HCT116 (cell line): Measurements from ENCODE around the gene SGMS1. TPM values are rescaled to one million over a fixed set of nuclear protein-coding genes. Genes with fewer than 3 reads are reported as not detected.

ENCODE experiments used
- ATAC-seq: fragments of 200-7000 bp; cut with Tn5 transposase; 2 replicates; pipeline ENCODE4 v1.9.1; 2020; ENCODE audit warnings: mild to moderate bottlenecking, moderate library complexity
- BruUV-seq: library from RNA; stranded (reverse); fragments of 400-500 nt; replicated peaks from 2 replicates; lab custom pipeline; 2021; lab: Mats Ljungman, UMichigan
- CTCF ChIA-PET: fragments of 300-600 bp; sonication (Branson Sonifier 250); formaldehyde crosslinking; loops from one replicate; lab custom pipeline; 2021; ENCODE audit warnings: antibody characterized with exemption; lab: Charles Lee
- POLR2A ChIA-PET: fragments of 300-600, 350-600 bp; sonication (Branson Sonifier 250); formaldehyde crosslinking; loops from one replicate; lab custom pipeline; 2021; ENCODE audit warnings: antibody characterized with exemption; lab: Charles Lee
- RAD21 ChIA-PET, 2 experiments: fragments of 300-600 bp; sonication (Branson Sonifier 250); formaldehyde crosslinking; loops; one replicate each; lab custom pipeline; 2023; ENCODE audit warnings: low total read pairs in 2 of 2; ENCODE audit not compliant: uncharacterized antibody in 2 of 2, unreplicated experiment in 2 of 2, low non-redundant PET in 1 of 2; lab: Charles Lee
- DNase-seq: peaks from one replicate; pipeline ENCODE4 v3.0.0-alpha.2; 2010; ENCODE audit warnings: low read depth, low spot score
- H2AFZ ChIP-seq: fragments of 200-600 bp; shearing (Covaris generic), sonication (generic); 2 replicates; pipeline ENCODE4 v1.6.1; 2017; ENCODE audit warnings: low read depth, mixed run types, mixed read lengths, antibody characterized with exemption, low read length; ENCODE audit not compliant: poor library complexity, severe bottlenecking
- H3K27ac ChIP-seq: 2 replicates; pipeline ENCODE4 v1.5.1; 2012; ENCODE audit warnings: low read depth, low read length
- H3K27me3 ChIP-seq: fragments of 200-600 bp; sonication (generic); 2 replicates; pipeline ENCODE4 v1.6.1; 2016; ENCODE audit warnings: mixed run types, low read length, mixed read lengths; ENCODE audit not compliant: insufficient read depth
- H3K36me3 ChIP-seq, 2 experiments: fragments of 200-500 bp in 1 of 2; fragments of 200-600 bp in 1 of 2; sonication (Bioruptor generic) in 1 of 2; sonication (generic) in 1 of 2; 2 replicates each; pipeline versions ENCODE4 v1.5.1 to v1.6.1; 2014 to 2016; ENCODE audit warnings: low read length in 2 of 2, inconsistent platforms in 1 of 2, mixed read lengths in 1 of 2, mixed run types in 1 of 2; ENCODE audit not compliant: insufficient read depth in 2 of 2, control insufficient read depth in 1 of 2
- H3K4me1 ChIP-seq, 2 experiments: fragments of 200-600 bp in 1 of 2; sonication (generic) in 1 of 2; 2 replicates each; pipeline versions ENCODE4 v1.5.1 to v1.6.1; 2012 to 2017; ENCODE audit warnings: low read length in 2 of 2, inconsistent platforms in 1 of 2, mild to moderate bottlenecking in 1 of 2, mixed read lengths in 1 of 2, mixed run types in 1 of 2, moderate library complexity in 1 of 2; ENCODE audit not compliant: insufficient read depth in 2 of 2, control insufficient read depth in 1 of 2
- H3K4me2 ChIP-seq: fragments of 200-600 bp; sonication (generic); 2 replicates; pipeline ENCODE4 v1.6.1; 2017; ENCODE audit warnings: mixed run types, low read length, mixed read lengths
- H3K4me3 ChIP-seq, 2 experiments: fragments of 200-600 bp in 1 of 2; sonication (generic) in 1 of 2; replicated peaks in 1 of 2; 2 replicates each; pipeline ENCODE4 v1.5.1; 2011 to 2016; ENCODE audit warnings: low read length in 2 of 2, control low read depth in 1 of 2, low read depth in 1 of 2, mild to moderate bottlenecking in 1 of 2, mixed read lengths in 1 of 2, mixed run types in 1 of 2
- H3K79me2 ChIP-seq: fragments of 200-600 bp; sonication (generic); 2 replicates; pipeline ENCODE4 v1.6.1; 2017; ENCODE audit warnings: mild to moderate bottlenecking, mixed run types, low read length, moderate library complexity, mixed read lengths; ENCODE audit not compliant: insufficient read depth
- H3K9ac ChIP-seq: fragments of 200-600 bp; sonication (generic); 2 replicates; pipeline ENCODE4 v1.6.1; 2016; ENCODE audit warnings: low read length, mixed read lengths
- H3K9me2 ChIP-seq: fragments of 200-600 bp; sonication (generic), shearing (Covaris generic); 2 replicates; pipeline ENCODE4 v1.6.1; 2017; ENCODE audit warnings: mixed run types, mild to moderate bottlenecking, moderate library complexity; ENCODE audit not compliant: insufficient read depth
- H3K9me3 ChIP-seq, 2 experiments: fragments of 200-500 bp in 1 of 2; fragments of 200-600 bp in 1 of 2; sonication (Bioruptor generic) in 1 of 2; sonication (generic) in 1 of 2; 2 replicates each; pipeline ENCODE4 v1.6.1; 2014 to 2017; ENCODE audit warnings: low read length in 2 of 2, mixed read lengths in 2 of 2, inconsistent platforms in 1 of 2, low read depth in 1 of 2, mild to moderate bottlenecking in 1 of 2, mixed run types in 1 of 2, moderate library complexity in 1 of 2; ENCODE audit not compliant: control insufficient read depth in 1 of 2, insufficient read depth in 1 of 2
- H4K20me1 ChIP-seq: fragments of 200-600 bp; sonication (generic), shearing (Covaris generic); 2 replicates; pipeline ENCODE4 v1.6.1; 2017; ENCODE audit warnings: mixed run types, mild to moderate bottlenecking, moderate library complexity; ENCODE audit not compliant: insufficient read depth
- CBX3 ChIP-seq: IDR thresholded peaks from 2 replicates; pipeline ENCODE4 v1.6.1; 2012; ENCODE audit warnings: low read depth
- CTCF ChIP-seq, 3 experiments: fragments of 200-600 bp in 1 of 3; sonication (generic) in 1 of 3; IDR thresholded peaks in 2 of 3; conservative IDR thresholded peaks in 1 of 3; 2 replicates each; pipeline ENCODE4 v1.5.1; 2012 to 2017; ENCODE audit warnings: low read depth in 2 of 3, low read length in 2 of 3, antibody characterized with exemption in 1 of 3, borderline replicate concordance in 1 of 3, control low read depth in 1 of 3, mild to moderate bottlenecking in 1 of 3, mixed read lengths in 1 of 3, mixed run types in 1 of 3, moderate library complexity in 1 of 3; ENCODE audit not compliant: insufficient read depth in 1 of 3
- JUND ChIP-seq: IDR thresholded peaks from 2 replicates; pipeline ENCODE4 v1.6.1; 2012
- MAX ChIP-seq: IDR thresholded peaks from 2 replicates; pipeline ENCODE4 v1.6.1; 2012
- POLR2AphosphoS5 ChIP-seq: IDR thresholded peaks from 2 replicates; pipeline ENCODE4 v1.6.1; 2011; ENCODE audit warnings: mild to moderate bottlenecking, low read depth, low read length, moderate library complexity
- REST ChIP-seq: IDR thresholded peaks from 2 replicates; pipeline ENCODE4 v1.6.1; 2012; ENCODE audit warnings: low read depth
- SIN3A ChIP-seq: IDR thresholded peaks from 2 replicates; pipeline ENCODE4 v1.6.1; 2012; ENCODE audit warnings: low read depth
- SP1 ChIP-seq: IDR thresholded peaks from 2 replicates; pipeline ENCODE4 v1.6.1; 2012; ENCODE audit warnings: low read depth
- SRF ChIP-seq: IDR thresholded peaks from 2 replicates; pipeline ENCODE4 v1.6.1; 2012; ENCODE audit warnings: low read depth
- ZBTB33 ChIP-seq: IDR thresholded peaks from 2 replicates; pipeline ENCODE4 v1.6.1; 2011; ENCODE audit warnings: mild to moderate bottlenecking, low read length, moderate library complexity; ENCODE audit not compliant: insufficient replicate concordance; ENCODE audit errors: extremely low read depth
- ZFX ChIP-seq: fragments of 450-650 bp; IDR thresholded peaks from 2 replicates; pipeline ENCODE4 v1.6.1; 2017
- intact Hi-C: fragments of 100-400 bp; cut with micrococcal nuclease; formaldehyde crosslinking; loops from 2 replicates; pipeline ENCODE4 v1.10.0; 2022
- total RNA-seq: library from RNA; stranded (reverse); gene quantifications from one replicate; pipeline ENCODE4 v1.2.1, GENCODE V29; 2021; ENCODE audit not compliant: unreplicated experiment

SGMS1 gene
- total RNA-seq, 1 experiment from 2014 or later, result 29.1 TPM

GRCh38 chr10:50350366-50350765 is 273.4 kb downstream of the SGMS1 start:
- CTCF ChIA-PET, result no interaction called here
- H3K27me3 ChIP-seq, result no peaks in the 10 kb centered on the region
- H4K20me1 ChIP-seq, result no peaks in the 10 kb centered on the region
- intact Hi-C loops, result no loop called here
- no peak overlapping the region for H2AFZ ChIP-seq
- H3K9me2 ChIP-seq, result no peaks in the 10 kb centered on the region
- no peak overlapping the region for H3K9ac ChIP-seq
- 0 out of 2 replicates have a peak, but pooled peaks cover 8% of the 10 kb centered on the region for H3K79me2 ChIP-seq
- H3K9me3 ChIP-seq, result no peaks in the 10 kb centered on the region
- H3K4me1 ChIP-seq, result no peaks in the 10 kb centered on the region
- TF ChIP-seq SIN3A (no peak), REST (no peak), SRF (no peak), SP1 (no peak), POLR2AphosphoS5 (no peak), ZFX (no peak), CBX3 (no peak), CTCF (IDR thresholded peaks at IDR 0.05 in 2 of 3, conservative IDR thresholded peaks at IDR 0.05 in 1 of 3; ENCODE audit: borderline replicate concordance in 1 of 3, insufficient read depth in 1 of 3, low read depth in 2 of 3, low read length in 2 of 3) (no peak), MAX (no peak), JUND (no peak), ZBTB33 (no peak)
- TF ChIP-seq, all 23 proteins: peak for 0
- no TSS peak for BruUV-seq
- ChIA-PET RAD21 (no interaction called here), POLR2A (no interaction called here)
- Histone ChIP-seq H3K27ac (no peak overlapping the region), H3K36me3 (no peaks in the 10 kb centered on the region), H3K4me2 (no peak overlapping the region), H3K4me3 (no peak overlapping the region)
- ATAC-seq (no peak), DNase-seq (no peak)
